Loucy (cell line): ENCODE results near the gene MSANTD4.

Source experiments
- EZH2phosphoT487 ChIP-seq: fragments of 200-600 bp; IDR thresholded peaks from 2 replicates; pipeline ENCODE4 v1.6.1; 2018; ENCODE audit warnings: antibody characterized with exemption, mild to moderate bottlenecking, moderate library complexity, borderline replicate concordance
- TF ChIP-seq, protein P1 (sequence below): fragments of 200-600 bp; sonication (generic); conservative IDR thresholded peaks from 2 replicates; pipeline ENCODE4 v1.5.1; 2014; ENCODE audit warnings: mild to moderate bottlenecking, antibody characterized with exemption, low read length

DNA sequence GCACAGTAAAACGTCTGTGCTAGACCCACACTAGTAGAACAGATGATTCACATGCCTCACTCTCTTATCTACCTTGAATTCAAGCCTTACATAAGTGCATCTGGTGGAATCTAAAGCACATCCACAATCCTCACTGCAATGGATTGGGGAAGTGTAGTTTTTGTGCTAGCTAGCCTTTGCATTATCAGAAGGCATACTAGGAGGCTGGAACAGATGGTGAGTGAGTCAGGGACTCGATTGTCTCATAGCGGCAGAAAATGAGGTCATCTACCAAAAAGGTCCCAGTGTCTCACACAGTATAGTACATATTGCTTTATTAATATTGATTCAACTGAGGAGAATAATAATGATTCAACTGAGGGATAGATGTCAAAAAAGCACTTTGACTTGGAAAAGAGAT lies 9.3 kb downstream of the MSANTD4 start:
- TF ChIP-seq, protein P1, sequence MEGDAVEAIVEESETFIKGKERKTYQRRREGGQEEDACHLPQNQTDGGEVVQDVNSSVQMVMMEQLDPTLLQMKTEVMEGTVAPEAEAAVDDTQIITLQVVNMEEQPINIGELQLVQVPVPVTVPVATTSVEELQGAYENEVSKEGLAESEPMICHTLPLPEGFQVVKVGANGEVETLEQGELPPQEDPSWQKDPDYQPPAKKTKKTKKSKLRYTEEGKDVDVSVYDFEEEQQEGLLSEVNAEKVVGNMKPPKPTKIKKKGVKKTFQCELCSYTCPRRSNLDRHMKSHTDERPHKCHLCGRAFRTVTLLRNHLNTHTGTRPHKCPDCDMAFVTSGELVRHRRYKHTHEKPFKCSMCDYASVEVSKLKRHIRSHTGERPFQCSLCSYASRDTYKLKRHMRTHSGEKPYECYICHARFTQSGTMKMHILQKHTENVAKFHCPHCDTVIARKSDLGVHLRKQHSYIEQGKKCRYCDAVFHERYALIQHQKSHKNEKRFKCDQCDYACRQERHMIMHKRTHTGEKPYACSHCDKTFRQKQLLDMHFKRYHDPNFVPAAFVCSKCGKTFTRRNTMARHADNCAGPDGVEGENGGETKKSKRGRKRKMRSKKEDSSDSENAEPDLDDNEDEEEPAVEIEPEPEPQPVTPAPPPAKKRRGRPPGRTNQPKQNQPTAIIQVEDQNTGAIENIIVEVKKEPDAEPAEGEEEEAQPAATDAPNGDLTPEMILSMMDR: no peak
- no peak for TF ChIP-seq EZH2phosphoT487
